Left lung (tissue), 10 donors: ENCODE data around the gene CLEC4F. TPM values are rescaled to one million over a fixed set of nuclear protein-coding genes. Genes with fewer than 3 reads are reported as not detected.

Experiments used
- ATAC-seq: fragments of 200-7000 bp; cut with Tn5 transposase; one replicate; pipeline ENCODE4 v1.9.1; 2020; ENCODE audit warnings: moderate library complexity
- DNase-seq, 4 donors: peaks; one replicate each; pipeline ENCODE4 v3.0.0-alpha.2; 2013 to 2020
- H3K27ac ChIP-seq, 2 donors: fragments of 200-600 bp; sonication (generic) in 1 of 2; one replicate each; pipeline versions ENCODE4 v1.5.0 to v1.8.0; 2020 to 2021
- H3K27me3 ChIP-seq, 2 donors: fragments of 200-600 bp; sonication (generic) in 1 of 2; one replicate each; pipeline versions ENCODE4 v1.5.0 to v1.8.0; 2020 to 2021
- H3K36me3 ChIP-seq, 2 donors: fragments of 200-600 bp; sonication (generic) in 1 of 2; one replicate each; pipeline versions ENCODE4 v1.5.0 to v1.8.0; 2020 to 2021
- H3K4me1 ChIP-seq, 2 donors: fragments of 200-600 bp; one replicate each; pipeline ENCODE4 v1.8.0; 2021
- H3K4me3 ChIP-seq, 2 donors: fragments of 200-600 bp; sonication (generic) in 1 of 2; one replicate each; pipeline versions ENCODE4 v1.5.0 to v1.8.0; 2020 to 2021; ENCODE audit warnings: mild to moderate bottlenecking in 1 of 2
- H3K9me3 ChIP-seq, 2 donors: fragments of 200-600 bp; sonication (generic) in 1 of 2; one replicate each; pipeline versions ENCODE4 v1.5.0 to v1.8.0; 2020 to 2021
- CTCF ChIP-seq, 2 donors: fragments of 200-600 bp; sonication (generic) in 1 of 2; IDR thresholded peaks; one replicate each; pipeline versions ENCODE4 v1.5.0 to v1.8.0; 2021; ENCODE audit warnings: antibody characterized with exemption in 2 of 2
- intact Hi-C, 2 donors: fragments of 100-400 bp; cut with DNase I; formaldehyde crosslinking; loops; one replicate each; pipeline versions ENCODE4 v1.11.2 to v1.14.2; 2022
- polyA plus RNA-seq, 6 donors: library from polyadenylated mRNA; unstranded; fragments of 120-200 nt; gene quantifications; one replicate each; pipeline ENCODE4 v1.2.1, GENCODE V29; 2013; ENCODE audit not compliant: insufficient read length in 6 of 6
- total RNA-seq, 2 donors: library from RNA; stranded (reverse); fragmentation: NEBNext Ultra II Directional; extraction: Animal tissue kit (Norgen Biotek cat#: 25700); gene quantifications; one replicate each; pipeline ENCODE4 v1.2.1, GENCODE V29; 2021
- donor health status: DM: no; HTN: yes; CAD: no.
- donor health status: DM: no; HTN: no; CAD: no.

The CLEC4F gene
- total and polyA plus RNA-seq, 8 donors, result 0.06 to 0.35 (median 0.16) TPM

- no peak overlapping the region for H3K4me3 ChIP-seq
- H3K36me3 ChIP-seq, result no peaks in the 10 kb centered on the region
- H3K9me3 ChIP-seq, result no peaks in the 10 kb centered on the region
- peaks cover 0 to 55% of the 10 kb centered on the region in 2 donors for H3K27me3 ChIP-seq
- no peak overlapping the region for H3K27ac ChIP-seq
- TF ChIP-seq CTCF (IDR thresholded peaks at IDR 0.05), result no peak
- intact Hi-C loops, result no loop called here
- DNase-seq (no peak), ATAC-seq (no peak)
- H3K4me1 ChIP-seq, result no peaks in the 10 kb centered on the region
Observed at GRCh38 chr2:70775141-70775540, 45.3 kb downstream of the CLEC4F start.

GRCh38 chr2:70772486-70773155, 47.8 kb downstream of the CLEC4F start:
- Histone ChIP-seq H3K4me1 (peaks cover 3 to 5% of the 10 kb centered on the region in 2 donors), H3K27me3 (peaks cover 12 to 75% of the 10 kb centered on the region in 2 donors), H3K4me3 (no peak overlapping the region), H3K36me3 (no peaks in the 10 kb centered on the region), H3K27ac (no peak overlapping the region), H3K9me3 (no peaks in the 10 kb centered on the region)
- TF ChIP-seq CTCF (IDR thresholded peaks at IDR 0.05), result no peak
- intact Hi-C loops, result no loop called here
- DNase-seq (no peak), ATAC-seq (no peak)

- no peak overlapping the region for H3K4me3 ChIP-seq
- TF ChIP-seq CTCF (IDR thresholded peaks at IDR 0.05), result no peak
- H3K36me3 ChIP-seq, result no peaks in the 10 kb centered on the region
- peaks cover 6 to 16% of the 10 kb centered on the region in 2 donors for H3K4me1 ChIP-seq
- intact Hi-C loops, result no loop called here
- DNase-seq (no peak), ATAC-seq (no peak)
- no peaks in the 10 kb centered on the region for H3K9me3 ChIP-seq
- peaks cover 24 to 86% of the 10 kb centered on the region in 2 donors for H3K27me3 ChIP-seq
- H3K27ac ChIP-seq, result no peak overlapping the region
Observed at GRCh38 chr2:70771446-70771845, 49.0 kb downstream of the CLEC4F start.

- no peak overlapping the region for H3K4me3 ChIP-seq
- H3K27me3 ChIP-seq, result peaks cover 31 to 97% of the 10 kb centered on the region in 2 donors
- no peak for DNase-seq
- no peak for TF ChIP-seq CTCF (IDR thresholded peaks at IDR 0.05)
- ATAC-seq, result no peak
- no peaks in the 10 kb centered on the region for H3K9me3 ChIP-seq
- no peak overlapping the region for H3K27ac ChIP-seq
- H3K36me3 ChIP-seq, result no peaks in the 10 kb centered on the region
- H3K4me1 ChIP-seq, result peaks cover 6 to 18% of the 10 kb centered on the region in 2 donors
- intact Hi-C loops, result no loop called here
Observed at GRCh38 chr2:70769450-70769849, 50.9 kb downstream of the CLEC4F start.

GRCh38 chr2:70768590-70769085, 51.8 kb downstream of the CLEC4F start:
- DNase-seq (no peak), ATAC-seq (no peak)
- no peaks in the 10 kb centered on the region for H3K36me3 ChIP-seq
- intact Hi-C loops, result no loop called here
- peaks cover 6 to 18% of the 10 kb centered on the region in 2 donors for H3K4me1 ChIP-seq
- no peak overlapping the region for H3K27ac ChIP-seq
- H3K4me3 ChIP-seq, result no peak overlapping the region
- no peak for TF ChIP-seq CTCF (IDR thresholded peaks at IDR 0.05)
- H3K27me3 ChIP-seq, result peaks cover 31 to 97% of the 10 kb centered on the region in 2 donors
- H3K9me3 ChIP-seq, result no peaks in the 10 kb centered on the region
